IMR-90 (cell line): ENCODE measurements around the gene MALRD1. TPM values are rescaled to one million over a fixed set of nuclear protein-coding genes. Genes with fewer than 3 reads are reported as not detected.

Source experiments
- ATAC-seq: fragments of 200-7000 bp; cut with Tn5 transposase; 2 replicates; pipeline ENCODE4 v1.9.1; 2020; ENCODE audit warnings: low read depth, mild to moderate bottlenecking, moderate library complexity
- BruUV-seq: library from RNA; stranded (reverse); fragments of 400-500 nt; replicated peaks from 2 replicates; lab custom pipeline; 2021; lab: Mats Ljungman, UMichigan
- CTCF ChIA-PET: fragments of 300-600 bp; formaldehyde crosslinking; extraction: SDS; loops from one replicate; lab custom pipeline; 2021; ENCODE audit warnings: antibody characterized with exemption; lab: Yijun Ruan, JAX
- POLR2A ChIA-PET: fragments of 300-600 bp; sonication (Branson Sonifier 250); formaldehyde crosslinking; loops from one replicate; lab custom pipeline; 2022; ENCODE audit warnings: antibody characterized with exemption; ENCODE audit not compliant: unreplicated experiment; lab: Charles Lee
- DNase-seq: peaks from one replicate; pipeline ENCODE4 v3.0.0; 2013
- H2AFZ ChIP-seq: replicated peaks from 2 replicates; pipeline ENCODE3; 2013; ENCODE audit warnings: low read length, mild to moderate bottlenecking; ENCODE audit not compliant: poor library complexity
- H2AK5ac ChIP-seq: 2 replicates; pipeline ENCODE4 v1.6.1; 2013; ENCODE audit warnings: low read depth, low read length, inconsistent platforms
- H2AK9ac ChIP-seq: replicated peaks from 2 replicates; pipeline ENCODE3; 2013; ENCODE audit warnings: mild to moderate bottlenecking, low read depth, low read length, moderate library complexity; ENCODE audit not compliant: poor library complexity
- H2BK120ac ChIP-seq: 2 replicates; pipeline ENCODE4 v1.6.1; 2013; ENCODE audit warnings: low read depth, low read length, inconsistent platforms
- H2BK15ac ChIP-seq: 3 replicates; pipeline ENCODE4 v1.6.1; 2013; ENCODE audit warnings: low read depth, low read length, inconsistent platforms
- H2BK20ac ChIP-seq: 2 replicates; pipeline ENCODE4 v1.6.1; 2013; ENCODE audit warnings: low read depth, mild to moderate bottlenecking, inconsistent platforms, low read length, moderate library complexity
- H2BK5ac ChIP-seq: 2 replicates; pipeline ENCODE4 v1.6.1; 2013; ENCODE audit warnings: mild to moderate bottlenecking, low read depth, low read length, inconsistent platforms; ENCODE audit not compliant: poor library complexity, severe bottlenecking
- H3K14ac ChIP-seq: replicated peaks from 2 replicates; pipeline ENCODE4 v1.6.1; 2013; ENCODE audit warnings: low read depth, low read length, inconsistent platforms
- H3K18ac ChIP-seq: 2 replicates; pipeline ENCODE4 v1.6.1; 2013; ENCODE audit warnings: low read depth, low read length, control low read depth
- H3K23ac ChIP-seq: 2 replicates; pipeline ENCODE4 v1.6.1; 2013; ENCODE audit warnings: low read depth, low read length, inconsistent platforms
- H3K27ac ChIP-seq: 2 replicates; pipeline ENCODE4 v1.5.1; 2013; ENCODE audit warnings: mild to moderate bottlenecking, control low read depth, low read length; ENCODE audit not compliant: insufficient read depth
- H3K27me3 ChIP-seq: 2 replicates; pipeline ENCODE4 v1.6.1; 2013; ENCODE audit warnings: low read length; ENCODE audit not compliant: control insufficient read depth, insufficient read depth
- H3K36me3 ChIP-seq: 2 replicates; pipeline ENCODE4 v1.6.1; 2013; ENCODE audit warnings: low read length, mixed read lengths; ENCODE audit not compliant: control insufficient read depth, insufficient read depth
- H3K4ac ChIP-seq: 2 replicates; pipeline ENCODE4 v1.6.1; 2013; ENCODE audit warnings: low read depth, low read length, inconsistent platforms
- H3K4me1 ChIP-seq: 2 replicates; pipeline ENCODE4 v1.6.1; 2013; ENCODE audit warnings: low read length, mixed read lengths; ENCODE audit not compliant: control insufficient read depth, insufficient read depth
- H3K4me2 ChIP-seq: 2 replicates; pipeline ENCODE4 v1.6.1; 2013; ENCODE audit warnings: low read depth, mild to moderate bottlenecking, control low read depth, low read length, moderate library complexity
- H3K4me3 ChIP-seq: 2 replicates; pipeline ENCODE4 v1.5.1; 2013; ENCODE audit warnings: low read depth, mild to moderate bottlenecking, control low read depth, low read length, moderate library complexity; ENCODE audit not compliant: insufficient read depth
- H3K56ac ChIP-seq: 2 replicates; pipeline ENCODE4 v1.6.1; 2013; ENCODE audit warnings: low read length, inconsistent platforms; ENCODE audit not compliant: insufficient read depth; ENCODE audit errors: extremely low read depth
- H3K79me1 ChIP-seq, 2 experiments: 2 replicates each; pipeline ENCODE4 v1.6.1; 2013; ENCODE audit warnings: low read length in 2 of 2, inconsistent platforms in 1 of 2, low read depth in 1 of 2
- H3K9ac ChIP-seq: 2 replicates; pipeline ENCODE4 v1.6.1; 2013; ENCODE audit warnings: low read depth, low read length, control low read depth
- H3K9me1 ChIP-seq: 2 replicates; pipeline ENCODE4 v1.6.1; 2013; ENCODE audit warnings: low read length, inconsistent platforms; ENCODE audit not compliant: insufficient read depth
- H3K9me3 ChIP-seq: 2 replicates; pipeline ENCODE4 v1.6.1; 2013; ENCODE audit warnings: low read length; ENCODE audit not compliant: control insufficient read depth, insufficient read depth
- H4K20me1 ChIP-seq: 2 replicates; pipeline ENCODE4 v1.6.1; 2013; ENCODE audit warnings: low read length, inconsistent platforms; ENCODE audit not compliant: insufficient read depth
- H4K5ac ChIP-seq: 2 replicates; pipeline ENCODE4 v1.6.1; 2013; ENCODE audit warnings: mild to moderate bottlenecking, low read depth, low read length, control low read depth
- H4K8ac ChIP-seq, 2 experiments: 2 replicates each; pipeline ENCODE4 v1.6.1; 2013; ENCODE audit warnings: low read depth in 2 of 2, low read length in 2 of 2, control low read depth in 1 of 2, inconsistent platforms in 1 of 2
- H4K91ac ChIP-seq: 2 replicates; pipeline ENCODE4 v1.6.1; 2013; ENCODE audit warnings: low read depth, low read length, inconsistent platforms; ENCODE audit not compliant: insufficient read depth
- BHLHE40 ChIP-seq: fragments of 150-350 bp; IDR thresholded peaks from 2 replicates; pipeline ENCODE4 v1.6.1; 2016; ENCODE audit warnings: mild to moderate bottlenecking, low read depth, low read length
- CEBPB ChIP-seq: IDR thresholded peaks from 2 replicates; pipeline ENCODE4 v1.6.1; 2012; ENCODE audit warnings: low read depth, low read length, improper control_type of control experiment
- CHD1 ChIP-seq: IDR thresholded peaks from 2 replicates; pipeline ENCODE4 v1.6.1; 2012; ENCODE audit warnings: low read depth, low read length, improper control_type of control experiment
- CTCF ChIP-seq: conservative IDR thresholded peaks from 2 replicates; pipeline ENCODE4 v1.5.1; 2012; ENCODE audit warnings: mild to moderate bottlenecking, low read depth, low read length, improper control_type of control experiment
- ELK1 ChIP-seq: fragments of 150-350 bp; IDR thresholded peaks from 2 replicates; pipeline ENCODE4 v1.6.1; 2016; ENCODE audit warnings: low read depth, mild to moderate bottlenecking, low read length, moderate library complexity, borderline replicate concordance
- FOS ChIP-seq: fragments of 150-350 bp; IDR thresholded peaks from 2 replicates; pipeline ENCODE4 v1.6.1; 2016; ENCODE audit warnings: low read depth, low read length
- MAFK ChIP-seq: IDR thresholded peaks from 2 replicates; pipeline ENCODE4 v1.6.1; 2012; ENCODE audit warnings: low read depth, low read length, improper control_type of control experiment
- MAZ ChIP-seq: IDR thresholded peaks from 2 replicates; pipeline ENCODE4 v1.6.1; 2012; ENCODE audit warnings: low read depth, mild to moderate bottlenecking, low read length, improper control_type of control experiment, moderate library complexity, borderline replicate concordance
- MXI1 ChIP-seq: IDR thresholded peaks from 2 replicates; pipeline ENCODE4 v1.6.1; 2012; ENCODE audit warnings: low read depth, mild to moderate bottlenecking, low read length, moderate library complexity, borderline replicate concordance
- NFE2L2 ChIP-seq: fragments of 150-350 bp; IDR thresholded peaks from 2 replicates; pipeline ENCODE4 v1.6.1; 2016; ENCODE audit warnings: low read depth, mild to moderate bottlenecking, low read length
- POLR2A ChIP-seq: IDR thresholded peaks from 2 replicates; pipeline ENCODE4 v1.6.1; 2012; ENCODE audit warnings: mild to moderate bottlenecking, low read depth, low read length
- RAD21 ChIP-seq: IDR thresholded peaks from 2 replicates; pipeline ENCODE4 v1.6.1; 2012; ENCODE audit warnings: low read length, improper control_type of control experiment
- RCOR1 ChIP-seq: IDR thresholded peaks from 2 replicates; pipeline ENCODE4 v1.6.1; 2012; ENCODE audit warnings: mild to moderate bottlenecking, low read length, improper control_type of control experiment; ENCODE audit not compliant: insufficient replicate concordance
- RFX5 ChIP-seq: IDR thresholded peaks from 2 replicates; pipeline ENCODE4 v1.8.0; 2012; ENCODE audit warnings: low read depth, mild to moderate bottlenecking, low read length, moderate library complexity
- SMC3 ChIP-seq: fragments of 150-350 bp; IDR thresholded peaks from 2 replicates; pipeline ENCODE4 v1.6.1; 2016; ENCODE audit warnings: low read depth, mild to moderate bottlenecking, antibody characterized with exemption, low read length, moderate library complexity
- WGBS, 2 experiments: methylation state at CpG; one replicate each; pipeline versions ENCODE4 v1.1.5 to v1.1.7; 2013; ENCODE audit warnings: missing lambda C conversion rate in 2 of 2; ENCODE audit not compliant: insufficient read length in 1 of 2; ENCODE audit errors: extremely low coverage in 2 of 2; 5-methylcytosine and 5-hydroxymethylcytosine counted together
- dilution Hi-C: fragments of 300-500 bp; cut with HindIII; formaldehyde crosslinking; loops from one replicate; pipeline ENCODE4 v1.14.3; 2018; ENCODE audit warnings: low sequenced_read_pairs; ENCODE audit not compliant: unreplicated experiment
- in situ Hi-C: fragments of 300-500 bp; cut with MboI; formaldehyde crosslinking; loops from 3 replicates; pipeline ENCODE4 v1.14.3; 2019; ENCODE audit warnings: low sequenced_read_pairs, inconsistent platforms, mixed read lengths
- intact Hi-C: fragments of 100-400 bp; cut with micrococcal nuclease; formaldehyde crosslinking; loops from 2 replicates; pipeline ENCODE4 v1.10.0; 2022
- polyA plus RNA-seq, 3 experiments: library from polyadenylated mRNA; depleted of rRNA; stranded (reverse); fragments of >200 nt; gene quantifications; 2 replicates each; pipeline ENCODE4 v1.2.3, GENCODE V29; 2012; ENCODE audit warnings: low replicate concordance in 1 of 3
- total RNA-seq: library from RNA; depleted of rRNA; stranded (reverse); fragments of >200 nt; gene quantifications from 2 replicates; pipeline ENCODE4 v1.2.3, GENCODE V29; 2012
- TF ChIP-seq, protein P1 (sequence below): fragments of 150-350 bp; IDR thresholded peaks from 2 replicates; pipeline ENCODE4 v1.6.1; 2017; ENCODE audit warnings: mild to moderate bottlenecking, antibody characterized with exemption, low read length, low read depth

MALRD1 gene
- total and polyA plus RNA-seq, 2 of the 4 experiments (the other 2 are of a cell fraction), result 0.34 to 1.1 TPM

- Histone ChIP-seq H3K18ac (no peak overlapping the region), H3K4me1 (no peaks in the 10 kb centered on the region), H3K27me3 (no peaks in the 10 kb centered on the region), H3K9ac (no peak overlapping the region), H3K56ac (no peak overlapping the region), H3K4ac (no peak overlapping the region), H3K36me3 (no peaks in the 10 kb centered on the region), H2BK20ac (no peak overlapping the region), H3K9me3 (no peaks in the 10 kb centered on the region; the same call in 1 of the 2 replicates), H4K20me1 (no peaks in the 10 kb centered on the region), H2BK15ac (no peak overlapping the region), H4K91ac (no peak overlapping the region), H3K79me1 (no peaks in the 10 kb centered on the region), H3K14ac (no peak overlapping the region), H2AFZ (no peak overlapping the region), H2BK5ac (no peak overlapping the region), H3K4me3 (no peak overlapping the region), H3K23ac (no peak overlapping the region), H2AK5ac (no peak overlapping the region), H3K27ac (no peak overlapping the region), H3K9me1 (no peaks in the 10 kb centered on the region), H3K4me2 (no peak overlapping the region), H2BK120ac (no peak overlapping the region), H2AK9ac (no peak overlapping the region), H4K5ac (no peak overlapping the region), H4K8ac (no peak overlapping the region)
- DNase-seq, result no peak
- intact Hi-C loops (no loop called here), dilution Hi-C loops (no loop called here), in situ Hi-C loops (no loop called here)
- no CpG with 5 or more reads among the region's 3 CpGs for WGBS, 2 experiments
- POLR2A ChIA-PET, result no interaction called here
- no peak for ATAC-seq
- CTCF ChIA-PET, result no interaction called here
- no TSS peak for BruUV-seq
- TF ChIP-seq RCOR1 (no peak), RAD21 (no peak), BHLHE40 (no peak), POLR2A (no peak), MAZ (no peak), FOS (no peak), CHD1 (no peak), CTCF (no peak), ELK1 (no peak), CEBPB (no peak), SMC3 (no peak), MAFK (no peak), MXI1 (no peak), RFX5 (no peak), NFE2L2 (no peak)
- TF ChIP-seq, protein P1, sequence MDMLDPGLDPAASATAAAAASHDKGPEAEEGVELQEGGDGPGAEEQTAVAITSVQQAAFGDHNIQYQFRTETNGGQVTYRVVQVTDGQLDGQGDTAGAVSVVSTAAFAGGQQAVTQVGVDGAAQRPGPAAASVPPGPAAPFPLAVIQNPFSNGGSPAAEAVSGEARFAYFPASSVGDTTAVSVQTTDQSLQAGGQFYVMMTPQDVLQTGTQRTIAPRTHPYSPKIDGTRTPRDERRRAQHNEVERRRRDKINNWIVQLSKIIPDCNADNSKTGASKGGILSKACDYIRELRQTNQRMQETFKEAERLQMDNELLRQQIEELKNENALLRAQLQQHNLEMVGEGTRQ, result no peak
Measured at GRCh38 chr10:19689231-19689630, 640.6 kb downstream of the MALRD1 start.
